H1 (cell line): ENCODE measurements around the gene IFNE. TPM values are rescaled to one million over a fixed set of nuclear protein-coding genes. Genes with fewer than 3 reads are reported as not detected.

Experiments used
- CTCF ChIA-PET: fragments of 300-600 bp; sonication (Branson Sonifier 250); formaldehyde crosslinking; loops from one replicate; lab custom pipeline; 2021; ENCODE audit not compliant: partially characterized antibody; lab: Charles Lee
- POLR2A ChIA-PET: fragments of 300-600 bp; sonication (Branson Sonifier 250); formaldehyde crosslinking; loops from one replicate; lab custom pipeline; 2021; ENCODE audit warnings: inconsistent platforms; ENCODE audit not compliant: partially characterized antibody; lab: Charles Lee
- DNase-seq, 2 experiments: peaks; one replicate each; pipeline versions ENCODE4 v3.0.0 to v3.0.0-alpha.2; 2010 to 2022; ENCODE audit warnings: low spot score in 2 of 2, low read depth in 1 of 2, mixed read lengths in 1 of 2
- FAIRE-seq: peaks from 2 replicates; lab custom pipeline; 2011; peaks lifted over from hg19 to GRCh38; lab: Jason Lieb, UNC
- H2AFZ ChIP-seq: 2 replicates; pipeline ENCODE4 v1.8.1; 2012; ENCODE audit warnings: low read length, inconsistent platforms
- H2AK5ac ChIP-seq: 2 replicates; pipeline ENCODE4 v1.6.1; 2013; ENCODE audit warnings: low read depth, low read length
- H2BK120ac ChIP-seq: replicated peaks from 2 replicates; pipeline ENCODE3; 2013; ENCODE audit warnings: low read depth, low read length, inconsistent platforms
- H2BK12ac ChIP-seq: 2 replicates; pipeline ENCODE4 v1.6.1; 2013; ENCODE audit warnings: low read depth, low read length
- H2BK15ac ChIP-seq: 2 replicates; pipeline ENCODE4 v1.6.1; 2013; ENCODE audit warnings: low read length
- H2BK20ac ChIP-seq: 2 replicates; pipeline ENCODE4 v1.6.1; 2013; ENCODE audit warnings: low read length
- H2BK5ac ChIP-seq: 2 replicates; pipeline ENCODE4 v1.6.1; 2013; ENCODE audit warnings: low read depth, low read length
- H3K14ac ChIP-seq: 2 replicates; pipeline ENCODE4 v1.6.1; 2013; ENCODE audit warnings: inconsistent platforms; ENCODE audit not compliant: insufficient read length
- H3K18ac ChIP-seq: 2 replicates; pipeline ENCODE4 v1.6.1; 2013; ENCODE audit warnings: low read length; ENCODE audit errors: extremely low read depth
- H3K23ac ChIP-seq: 2 replicates; pipeline ENCODE4 v1.6.1; 2013; ENCODE audit warnings: inconsistent platforms; ENCODE audit not compliant: insufficient read length
- H3K23me2 ChIP-seq: 2 replicates; pipeline ENCODE4 v1.6.1; 2013; ENCODE audit warnings: low read depth, low read length
- H3K27ac ChIP-seq: 2 replicates; pipeline ENCODE4 v1.6.1; 2011; ENCODE audit warnings: low read depth, low read length, inconsistent platforms
- H3K27me3 ChIP-seq, 4 experiments: replicated peaks in 1 of 4; 1 replicate in 1 of 4; 2 replicates in 3 of 4; pipeline versions ENCODE4 v1.6.1 to v1.8.1; 2011 to 2013; ENCODE audit warnings: low read length in 3 of 4, mild to moderate bottlenecking in 3 of 4, inconsistent platforms in 2 of 4, mixed read lengths in 2 of 4, moderate library complexity in 1 of 4; ENCODE audit not compliant: control insufficient read depth in 3 of 4, insufficient read depth in 3 of 4; ENCODE audit errors: extremely low read depth in 1 of 4
- H3K36me3 ChIP-seq, 4 experiments: 2 replicates each; pipeline versions ENCODE4 v1.6.1 to v1.8.1; 2011 to 2013; ENCODE audit warnings: mild to moderate bottlenecking in 4 of 4, low read length in 3 of 4, moderate library complexity in 2 of 4, control low read depth in 1 of 4, inconsistent platforms in 1 of 4; ENCODE audit not compliant: insufficient read depth in 4 of 4, control insufficient read depth in 2 of 4
- H3K4ac ChIP-seq: replicated peaks from 2 replicates; pipeline ENCODE3; 2013; ENCODE audit warnings: low read length, low read depth, mixed read lengths, inconsistent platforms; ENCODE audit not compliant: insufficient read length
- H3K4me1 ChIP-seq, 4 experiments: replicated peaks in 1 of 4; 1 replicate in 1 of 4; 2 replicates in 3 of 4; pipeline versions ENCODE4 v1.6.1 to v1.8.1; 2011 to 2013; ENCODE audit warnings: low read length in 3 of 4, inconsistent platforms in 2 of 4, mixed read lengths in 1 of 4; ENCODE audit not compliant: insufficient read depth in 4 of 4, control insufficient read depth in 3 of 4
- H3K4me2 ChIP-seq, 2 experiments: 2 replicates each; pipeline versions ENCODE4 v1.6.1 to v1.8.1; 2011 to 2013; ENCODE audit warnings: low read depth in 2 of 2, low read length in 2 of 2, control low read depth in 1 of 2, inconsistent platforms in 1 of 2, mild to moderate bottlenecking in 1 of 2; ENCODE audit not compliant: insufficient read depth in 1 of 2
- H3K4me3 ChIP-seq, 4 experiments: fragments of 200-600, 300-600 bp in 1 of 4; sonication (generic), shearing (Covaris generic), sonication (Bioruptor Twin) in 1 of 4; 2 replicates each; pipeline versions ENCODE4 v1.5.1 to v1.8.1; 2011 to 2016; ENCODE audit warnings: low read length in 4 of 4, low read depth in 3 of 4, control low read depth in 2 of 4, inconsistent platforms in 2 of 4, mild to moderate bottlenecking in 2 of 4, mixed read lengths in 1 of 4, moderate library complexity in 1 of 4; ENCODE audit not compliant: insufficient read depth in 2 of 4; ENCODE audit errors: extremely low read depth in 1 of 4
- H3K56ac ChIP-seq: replicated peaks from 2 replicates; pipeline ENCODE3; 2013; ENCODE audit warnings: low read depth, mild to moderate bottlenecking, mixed read lengths, low read length, inconsistent platforms; ENCODE audit not compliant: insufficient read length
- H3K79me1 ChIP-seq: 2 replicates; pipeline ENCODE4 v1.6.1; 2013; ENCODE audit warnings: low read depth, low read length, control low read depth
- H3K79me2 ChIP-seq, 2 experiments: 2 replicates each; pipeline versions ENCODE4 v1.6.1 to v1.8.1; 2012 to 2013; ENCODE audit warnings: low read length in 2 of 2, mild to moderate bottlenecking in 2 of 2, inconsistent platforms in 1 of 2; ENCODE audit not compliant: insufficient read depth in 2 of 2, control insufficient read depth in 1 of 2
- H3K9ac ChIP-seq, 4 experiments: replicated peaks in 1 of 4; 1 replicate in 1 of 4; 2 replicates in 3 of 4; pipeline versions ENCODE4 v1.6.1 to v1.8.1; 2011 to 2013; ENCODE audit warnings: low read depth in 3 of 4, low read length in 3 of 4, control low read depth in 2 of 4, mild to moderate bottlenecking in 2 of 4, moderate library complexity in 2 of 4, inconsistent platforms in 1 of 4; ENCODE audit errors: extremely low read depth in 1 of 4
- H3K9me3 ChIP-seq, 2 experiments: 2 replicates each; pipeline versions ENCODE4 v1.6.1 to v1.8.1; 2012 to 2013; ENCODE audit warnings: mild to moderate bottlenecking in 2 of 2, moderate library complexity in 2 of 2, control low read depth in 1 of 2, inconsistent platforms in 1 of 2, low read depth in 1 of 2, low read length in 1 of 2, mixed read lengths in 1 of 2; ENCODE audit not compliant: insufficient read depth in 2 of 2
- H4K20me1 ChIP-seq, 2 experiments: replicated peaks in 1 of 2; 2 replicates each; pipeline versions ENCODE3 to v1.8.1; 2011 to 2013; ENCODE audit warnings: inconsistent platforms in 2 of 2, low read length in 2 of 2, mild to moderate bottlenecking in 1 of 2; ENCODE audit not compliant: insufficient read depth in 2 of 2, control insufficient read depth in 1 of 2
- H4K5ac ChIP-seq: 2 replicates; pipeline ENCODE4 v1.6.1; 2013; ENCODE audit warnings: low read length, low read depth, mixed read lengths, inconsistent platforms; ENCODE audit not compliant: insufficient read length
- H4K8ac ChIP-seq: 2 replicates; pipeline ENCODE4 v1.8.0; 2013; ENCODE audit warnings: mild to moderate bottlenecking, moderate library complexity, low read length, inconsistent platforms; ENCODE audit not compliant: insufficient read depth; ENCODE audit errors: extremely low read depth
- H4K91ac ChIP-seq: replicated peaks from 2 replicates; pipeline ENCODE3; 2013; ENCODE audit warnings: low read length, mixed read lengths, inconsistent platforms; ENCODE audit not compliant: insufficient read length
- BRCA1 ChIP-seq: IDR thresholded peaks from 2 replicates; pipeline ENCODE4 v1.6.1; 2012; ENCODE audit warnings: low read depth, low read length, improper control_type of control experiment
- CBX8 ChIP-seq: fragments of 300-800, 300-1000 bp; sonication (generic); IDR thresholded peaks from 2 replicates; pipeline ENCODE4 v1.7.1; 2016; ENCODE audit warnings: low read depth, low read length, borderline replicate concordance
- CEBPB ChIP-seq: IDR thresholded peaks from 2 replicates; pipeline ENCODE4 v1.6.1; 2012; ENCODE audit warnings: low read depth, low read length
- JUND ChIP-seq: IDR thresholded peaks from 2 replicates; pipeline ENCODE4 v1.6.1; 2011; ENCODE audit warnings: mild to moderate bottlenecking, improper control_type of control experiment, low read length
- POU5F1 ChIP-seq: IDR thresholded peaks from 2 replicates; pipeline ENCODE4 v1.6.1; 2011; ENCODE audit warnings: low read depth, mild to moderate bottlenecking, low read length, moderate library complexity
- WGBS, 2 experiments: shearing (Covaris generic) in 1 of 2; methylation state at CpG; one replicate each; pipeline versions ENCODE4 v1.1.6 to v1.1.7; 2013 to 2015; ENCODE audit warnings: low lambda C conversion rate in 2 of 2, mixed read lengths in 2 of 2, inconsistent platforms in 1 of 2, low coverage in 1 of 2, missing lambda C conversion rate in 1 of 2; ENCODE audit not compliant: insufficient replicate concordance in 2 of 2, insufficient coverage in 1 of 2, insufficient read length in 1 of 2; ENCODE audit errors: extremely low coverage in 1 of 2, missing lambda C conversion rate in 1 of 2; 5-methylcytosine and 5-hydroxymethylcytosine counted together
- polyA plus RNA-seq, 7 experiments: library from polyadenylated mRNA; depleted of rRNA in 3 of 7; stranded (reverse) in 5 of 7; unstranded in 2 of 7; fragments of >200 nt in 5 of 7; fragments of 200-250 nt in 2 of 7; gene quantifications; 1 replicate in 5 of 7; 2 replicates in 1 of 7; 4 replicates in 1 of 7; pipeline versions ENCODE4 v1.2.1 to v1.2.3, GENCODE V29; 2011 to 2013; ENCODE audit warnings: missing spikeins in 2 of 7, mixed read lengths in 2 of 7
- total RNA-seq: library from RNA; stranded (reverse); fragmentation: NEBNext Ultra II Directional; extraction: Animal tissue kit (Norgen Biotek cat#: 25700); gene quantifications from 2 replicates; pipeline ENCODE4 v1.2.1, GENCODE V29; 2021

The IFNE gene
- total and polyA plus RNA-seq, 2 of the 8 experiments (the other 6 are each of a cell fraction or from before 2014, with no cell fraction given): 0.08 TPM; not detected in 1

GRCh38 chr9:21454149-21454548 lies 28.0 kb downstream of the IFNE start:
- Histone ChIP-seq H3K56ac (no peak overlapping the region), H3K9ac (no peak overlapping the region), H3K14ac (no peak overlapping the region), H3K79me1 (no peaks in the 10 kb centered on the region), H2BK12ac (no peak overlapping the region), H3K4me2 (no peak overlapping the region), H3K4me1 (no peaks in the 10 kb centered on the region), H2AFZ (no peak overlapping the region), H4K20me1 (no peaks in the 10 kb centered on the region), H2BK15ac (no peak overlapping the region), H2AK5ac (no peak overlapping the region), H3K23ac (no peak overlapping the region), H4K8ac (no peak overlapping the region), H4K5ac (no peak overlapping the region), H2BK5ac (no peak overlapping the region), H3K36me3 (no peaks in the 10 kb centered on the region), H2BK20ac (no peak overlapping the region), H3K18ac (no peak overlapping the region), H3K4ac (no peak overlapping the region), H3K9me3 (no peaks in the 10 kb centered on the region), H3K4me3 (no peak overlapping the region), H3K27me3 (no peaks in the 10 kb centered on the region), H3K27ac (no peak overlapping the region), H3K23me2 (no peaks in the 10 kb centered on the region), H3K79me2 (no peaks in the 10 kb centered on the region), H4K91ac (no peak overlapping the region), H2BK120ac (no peak overlapping the region)
- TF ChIP-seq CEBPB (no peak), CBX8 (no peak), JUND (no peak), BRCA1 (no peak), POU5F1 (no peak)
- DNase-seq: no peak
- CTCF ChIA-PET: interaction anchor here (0.7 to 4.5 kb wide), 14 partner anchors 9 to 595 kb away, joined by 3 to 36 read pairs (median 4); no protein-coding TSS in a partner anchor
- no peak for FAIRE-seq
- WGBS, 2 experiments: 90% methylated on average over 2 of the region's 2 CpGs; no CpG with 5 or more reads in 1 of the 2 experiments
- POLR2A ChIA-PET: no interaction called here
